ENCODE data around the gene DNLZ. TPM values are rescaled to one million over a fixed set of nuclear protein-coding genes. Genes with fewer than 3 reads are reported as not detected.
A peak's percentile ranks its signal among the peaks of the same experiment; 100 is the strongest.

DNLZ gene
- polyA plus RNA-seq, 1 of the 3 experiments (the other 2 are of a cell fraction): 40.6 TPM

GRCh38 chr9:136400038-136400834, 36.7 kb upstream of the DNLZ start, which contains the start of gene SNAPC4:
Gene SNAPC4, minus strand, starts transcription at chr9:136400170. Its CDS starts 1,742 bp downstream, at chr9:136398428.
- CTCF ChIA-PET: interaction anchor here (0.6 to 6.8 kb wide), 24 partner anchors 9 to 308 kb away, joined by 3 to 42 read pairs (median 4); partner anchors contain the start of genes CARD9, DNLZ, ENTR1 and PMPCA
- Histone ChIP-seq H3F3A (replicated peaks; ENCODE audit: insufficient read depth) (peaks cover 10% of the 10 kb centered on the region), H3K36me3 (replicated peaks in 1 of 2; ENCODE audit: control insufficient read depth in 1 of 2, insufficient read depth in 2 of 2, low read length in 1 of 2) (peaks cover 23 to 67% of the 10 kb centered on the region in 2 experiments), H3K4me1 (ENCODE audit: control insufficient read depth in 1 of 2, insufficient read depth in 2 of 2, low read depth in 1 of 2, low read length in 1 of 2) (peaks cover 3 to 19% of the 10 kb centered on the region in 2 experiments; a peak in 2 of 4 replicates), H2AFZ (ENCODE audit: low read depth) (peak within 1 kb of the TSS; percentile 85; the same call in 1 of the 2 replicates), H3K9ac (peak within 1 kb of the TSS; percentile 83), H3K27ac (ENCODE audit: low read depth in 2 of 2, low read length in 1 of 2) (peak within 1 kb of the TSS; percentile 30 to 73; a peak in 2 of 4 replicates), H3K4me2 (peak within 1 kb of the TSS; percentile 97), H4K20me1 (ENCODE audit: insufficient read depth) (peaks cover 5% of the 10 kb centered on the region; the same call in 1 of the 2 replicates), H3K27me3 (ENCODE audit: insufficient read depth) (no peaks in the 10 kb centered on the region), H3K9me2 (no peaks in the 10 kb centered on the region), H3K9me3 (no peaks in the 10 kb centered on the region), H3K4me3 (ENCODE audit: low read depth in 2 of 2, low read length in 1 of 2) (peak within 1 kb of the TSS; percentile 85 to 99), H3K79me2 (ENCODE audit: insufficient read depth) (peaks cover 32% of the 10 kb centered on the region)
- peak; percentile 99 for DNase-seq
- POLR2A ChIA-PET: interaction anchor here (1.2 to 1.4 kb wide), 2 partner anchors 9 to 54 kb away, joined by 4 read pairs; no protein-coding TSS in a partner anchor
- 21% methylated on average over 23 of the region's 71 CpGs for WGBS (ENCODE audit: low lambda C conversion rate)
- TF ChIP-seq JUND (IDR thresholded peaks at IDR 0.05): no peak
- TF ChIP-seq GABPA (IDR thresholded peaks at IDR 0.05; ENCODE audit: low read depth): peak; percentile 90
- no peak for TF ChIP-seq PBX3 (IDR thresholded peaks at IDR 0.05)
- no peak for TF ChIP-seq FOXJ3 (CRISPR knock-in tag; IDR thresholded peaks at IDR 0.05)
- peak; percentile 67 for TF ChIP-seq SMC3 (IDR thresholded peaks at IDR 0.05; ENCODE audit: low read depth, low read length)
- no peak for TF ChIP-seq FOSL2 (IDR thresholded peaks at IDR 0.05; ENCODE audit: borderline replicate concordance, low read depth)
- peak; percentile 96; the same call in 1 of the 2 replicates for TF ChIP-seq TAF1 (IDR thresholded peaks at IDR 0.05; ENCODE audit: borderline replicate concordance, low read depth, low read length)
- peak in 1 of 2 experiments; percentile 19; a peak in 1 of 4 replicates for TF ChIP-seq EP300 (IDR thresholded peaks at IDR 0.05; ENCODE audit: borderline replicate concordance in 1 of 2, low read depth in 1 of 2, low read length in 1 of 2)
- TF ChIP-seq GATA2 (CRISPR knock-in tag; IDR thresholded peaks at IDR 0.05): no peak
- peak; percentile 90; the same call in 1 of the 2 replicates for TF ChIP-seq SIN3A (IDR thresholded peaks at IDR 0.05; ENCODE audit: borderline replicate concordance, low read depth, low read length)
- no peak for TF ChIP-seq MEF2A (IDR thresholded peaks at IDR 0.05; ENCODE audit: borderline replicate concordance, low read depth)
- no peak for TF ChIP-seq IRF3 (IDR thresholded peaks at IDR 0.05; ENCODE audit: low read depth, low read length)
- TF ChIP-seq USF2 (IDR thresholded peaks at IDR 0.05; ENCODE audit: borderline replicate concordance, low read depth, low read length): no peak
- peak; percentile 44; the same call in 1 of the 2 replicates for TF ChIP-seq RCOR1 (IDR thresholded peaks at IDR 0.05; ENCODE audit: low read length)
- TF ChIP-seq REST (IDR thresholded peaks at IDR 0.05; ENCODE audit: low read depth, low read length): 0 out of 2 replicates have a peak, but pooled peaks have one; percentile 11
- TF ChIP-seq MXI1 (IDR thresholded peaks at IDR 0.05; ENCODE audit: low read depth, low read length): 0 out of 2 replicates have a peak, but pooled peaks have one; percentile 57
- no peak for TF ChIP-seq TCF12 (IDR thresholded peaks at IDR 0.05)
- TF ChIP-seq RXRA (IDR thresholded peaks at IDR 0.05; ENCODE audit: borderline replicate concordance, low read depth): no peak
- no peak for TF ChIP-seq NFIC (IDR thresholded peaks at IDR 0.05; ENCODE audit: borderline replicate concordance)
- no peak for TF ChIP-seq ZBTB33 (IDR thresholded peaks at IDR 0.05; ENCODE audit: borderline replicate concordance, low read depth)
- peak; percentile 46; the same call in 1 of the 2 replicates for TF ChIP-seq RFX5 (IDR thresholded peaks at IDR 0.05; ENCODE audit: low read length)
- no peak for TF ChIP-seq EZH2phosphoT487 (IDR thresholded peaks at IDR 0.05; ENCODE audit: borderline replicate concordance, low read depth)
- peak; percentile 76 for TF ChIP-seq RAD21 (IDR thresholded peaks at IDR 0.05; ENCODE audit: low read length)

Data from SK-N-SH (cell line).